ENCODE data around the gene SERPINA4.

DNA sequence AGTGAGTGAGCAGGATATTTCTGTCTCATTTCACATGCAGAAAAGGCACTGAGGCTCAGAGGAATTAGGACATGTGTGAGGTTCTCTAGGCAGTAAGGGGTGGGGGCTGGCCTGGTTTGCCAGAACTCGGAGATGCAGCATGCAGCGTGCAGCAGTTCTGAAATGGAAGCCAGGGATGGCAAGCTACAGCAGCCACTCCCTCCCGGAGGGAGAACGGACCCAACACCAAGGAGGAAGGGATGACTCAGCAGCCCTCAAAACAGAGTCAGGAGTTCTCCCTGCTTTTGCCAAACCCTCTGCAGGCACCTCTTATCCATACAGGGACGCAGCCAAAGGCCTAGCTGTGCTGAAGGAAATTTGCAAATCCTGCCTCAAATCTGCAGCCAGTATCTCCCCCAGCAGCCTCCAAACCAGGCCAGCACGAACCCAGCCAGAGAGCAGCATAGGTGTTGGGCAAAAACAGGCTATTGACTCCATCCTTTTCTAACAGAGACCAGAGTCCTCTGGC is 40.7 kb downstream of the SERPINA4 start:
- TF ChIP-seq, protein P1, sequence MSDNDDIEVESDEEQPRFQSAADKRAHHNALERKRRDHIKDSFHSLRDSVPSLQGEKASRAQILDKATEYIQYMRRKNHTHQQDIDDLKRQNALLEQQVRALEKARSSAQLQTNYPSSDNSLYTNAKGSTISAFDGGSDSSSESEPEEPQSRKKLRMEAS (IDR thresholded peaks at IDR 0.05): no peak
- TF ChIP-seq EP300 (IDR thresholded peaks at IDR 0.05; ENCODE audit: borderline replicate concordance) (no peak), TAF1 (IDR thresholded peaks at IDR 0.05; ENCODE audit: low read depth) (no peak), TEAD4 (IDR thresholded peaks at IDR 0.05) (no peak), CREB1 (IDR thresholded peaks at IDR 0.05; ENCODE audit: low read depth) (no peak), CEBPB (IDR thresholded peaks at IDR 0.05) (no peak), YY1 (IDR thresholded peaks at IDR 0.05; ENCODE audit: low read depth) (no peak), RAD21 (IDR thresholded peaks at IDR 0.05; ENCODE audit: low read depth) (no peak), ZBTB7A (IDR thresholded peaks at IDR 0.05; ENCODE audit: low read depth) (no peak)
- TF ChIP-seq, protein P2, sequence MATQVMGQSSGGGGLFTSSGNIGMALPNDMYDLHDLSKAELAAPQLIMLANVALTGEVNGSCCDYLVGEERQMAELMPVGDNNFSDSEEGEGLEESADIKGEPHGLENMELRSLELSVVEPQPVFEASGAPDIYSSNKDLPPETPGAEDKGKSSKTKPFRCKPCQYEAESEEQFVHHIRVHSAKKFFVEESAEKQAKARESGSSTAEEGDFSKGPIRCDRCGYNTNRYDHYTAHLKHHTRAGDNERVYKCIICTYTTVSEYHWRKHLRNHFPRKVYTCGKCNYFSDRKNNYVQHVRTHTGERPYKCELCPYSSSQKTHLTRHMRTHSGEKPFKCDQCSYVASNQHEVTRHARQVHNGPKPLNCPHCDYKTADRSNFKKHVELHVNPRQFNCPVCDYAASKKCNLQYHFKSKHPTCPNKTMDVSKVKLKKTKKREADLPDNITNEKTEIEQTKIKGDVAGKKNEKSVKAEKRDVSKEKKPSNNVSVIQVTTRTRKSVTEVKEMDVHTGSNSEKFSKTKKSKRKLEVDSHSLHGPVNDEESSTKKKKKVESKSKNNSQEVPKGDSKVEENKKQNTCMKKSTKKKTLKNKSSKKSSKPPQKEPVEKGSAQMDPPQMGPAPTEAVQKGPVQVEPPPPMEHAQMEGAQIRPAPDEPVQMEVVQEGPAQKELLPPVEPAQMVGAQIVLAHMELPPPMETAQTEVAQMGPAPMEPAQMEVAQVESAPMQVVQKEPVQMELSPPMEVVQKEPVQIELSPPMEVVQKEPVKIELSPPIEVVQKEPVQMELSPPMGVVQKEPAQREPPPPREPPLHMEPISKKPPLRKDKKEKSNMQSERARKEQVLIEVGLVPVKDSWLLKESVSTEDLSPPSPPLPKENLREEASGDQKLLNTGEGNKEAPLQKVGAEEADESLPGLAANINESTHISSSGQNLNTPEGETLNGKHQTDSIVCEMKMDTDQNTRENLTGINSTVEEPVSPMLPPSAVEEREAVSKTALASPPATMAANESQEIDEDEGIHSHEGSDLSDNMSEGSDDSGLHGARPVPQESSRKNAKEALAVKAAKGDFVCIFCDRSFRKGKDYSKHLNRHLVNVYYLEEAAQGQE (IDR thresholded peaks at IDR 0.05; ENCODE audit: low read depth): no peak
